ENCODE results near the gene AGTPBP1. TPM values are rescaled to one million over a fixed set of nuclear protein-coding genes. Genes with fewer than 3 reads are reported as not detected.

The AGTPBP1 gene
- total RNA-seq, 3 donors from 2014 or later (not counting 1 experiment from before 2014, with no cell fraction given) = 140 to 150 (median 140) TPM

GRCh38 chr9:85502815-85503655 is 238.7 kb downstream of the AGTPBP1 start:
- Mint-ChIP-seq H3K27ac (peak overlapping the region; percentile 1 to 38), H3K9me3 (peaks cover 2 to 11% of the 10 kb centered on the region in 2 donors), H3K4me3 (peak overlapping the region; percentile 17), H3K4me1 (peaks cover 22 to 23% of the 10 kb centered on the region in 2 donors), H3K27me3 (ENCODE audit: low read depth in 2 of 2) (peaks cover 39 to 69% of the 10 kb centered on the region in 2 donors), H3K36me3 (peaks cover 23% of the 10 kb centered on the region)
- H3K27ac ChIP-seq (ENCODE audit: low read length) = no peak overlapping the region
- DNase-seq (peak in 1 of 2 donors; percentile 3), ATAC-seq (peak; percentile 57 to 81 (median 58))
- H3K4me3 ChIP-seq (ENCODE audit: low read length) = no peak overlapping the region
- H3K4me1 ChIP-seq (ENCODE audit: control insufficient read depth, insufficient read depth, low read length) = peaks cover 17% of the 10 kb centered on the region
- intact Hi-C loops (cut with micrococcal nuclease) = no loop called here
- H3K36me3 ChIP-seq (ENCODE audit: control insufficient read depth, insufficient read depth, low read length) = no peaks in the 10 kb centered on the region
- H3K27me3 ChIP-seq (ENCODE audit: control insufficient read depth, insufficient read depth, low read length) = peaks cover 3% of the 10 kb centered on the region
- TF ChIP-seq CTCF (IDR thresholded peaks at IDR 0.05) = no peak
- WGBS (ENCODE audit: insufficient coverage) = 50% methylated on average over 4 of the region's 4 CpGs
- peaks cover 11% of the 10 kb centered on the region for H3K9me3 ChIP-seq (ENCODE audit: control insufficient read depth, insufficient read depth, low read length)

DNA sequence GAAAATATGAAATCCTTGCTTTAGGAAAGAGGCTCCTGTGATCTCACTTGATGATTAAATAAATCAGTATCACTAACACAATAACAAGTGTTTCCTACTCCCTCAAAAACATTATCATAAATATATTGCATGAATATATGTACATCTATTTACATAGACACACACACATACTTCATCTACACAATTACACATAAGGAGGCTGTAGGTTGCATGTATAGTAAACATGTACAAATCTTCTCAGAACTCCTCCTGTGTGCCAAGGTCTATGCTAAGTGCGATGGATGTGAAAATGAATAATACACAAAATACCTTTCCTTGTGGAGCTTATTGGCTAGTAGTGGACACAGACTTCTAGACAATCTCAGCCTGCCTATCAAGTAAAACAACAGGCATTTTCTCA is 239.9 kb downstream of the AGTPBP1 start:
- no peak for DNase-seq
- H3K9me3 ChIP-seq (ENCODE audit: control insufficient read depth, insufficient read depth, low read length) = peaks cover 11% of the 10 kb centered on the region
- peak overlapping the region in 1 of 2 donors; percentile 1 for H3K27ac Mint-ChIP-seq

GRCh38 chr9:85501456-85501855 is 240.3 kb downstream of the AGTPBP1 start:
- 94% methylated on average over 4 of the region's 6 CpGs for WGBS (ENCODE audit: insufficient coverage)

More for the DNA sequence above, 239.9 kb downstream of the AGTPBP1 start:
- Histone ChIP-seq H3K4me1 (ENCODE audit: control insufficient read depth, insufficient read depth, low read length) (peaks cover 17% of the 10 kb centered on the region), H3K27ac (ENCODE audit: low read length) (no peak overlapping the region), H3K36me3 (ENCODE audit: control insufficient read depth, insufficient read depth, low read length) (no peaks in the 10 kb centered on the region), H3K27me3 (ENCODE audit: control insufficient read depth, insufficient read depth, low read length) (peaks cover 2% of the 10 kb centered on the region), H3K4me3 (ENCODE audit: low read length) (no peak overlapping the region)
- Mint-ChIP-seq H3K9me3 (peaks cover 2 to 11% of the 10 kb centered on the region in 2 donors), H3K4me3 (peak overlapping the region; percentile 50), H3K36me3 (peaks cover 23% of the 10 kb centered on the region), H3K27me3 (ENCODE audit: low read depth in 2 of 2) (peaks cover 38 to 69% of the 10 kb centered on the region in 2 donors), H3K4me1 (peaks cover 22 to 23% of the 10 kb centered on the region in 2 donors)
- WGBS (ENCODE audit: insufficient coverage) = no CpG with 5 or more reads among the region's 1 CpG
- ATAC-seq = no peak
- no peak for TF ChIP-seq CTCF (IDR thresholded peaks at IDR 0.05)
- intact Hi-C loops (cut with micrococcal nuclease) = no loop called here

More at GRCh38 chr9:85501456-85501855, 240.3 kb downstream of the AGTPBP1 start:
- H3K9me3 Mint-ChIP-seq = peaks cover 2 to 11% of the 10 kb centered on the region in 2 donors
- no peak overlapping the region for H3K4me3 Mint-ChIP-seq
- H3K36me3 Mint-ChIP-seq = peaks cover 23% of the 10 kb centered on the region
- no peaks in the 10 kb centered on the region for H3K27me3 ChIP-seq (ENCODE audit: control insufficient read depth, insufficient read depth, low read length)
- H3K27ac ChIP-seq (ENCODE audit: low read length) = no peak overlapping the region
- peaks cover 22 to 23% of the 10 kb centered on the region in 2 donors for H3K4me1 Mint-ChIP-seq
- H3K27ac Mint-ChIP-seq = no peak overlapping the region
- H3K27me3 Mint-ChIP-seq (ENCODE audit: low read depth in 2 of 2) = peaks cover 37 to 69% of the 10 kb centered on the region in 2 donors
- H3K4me3 ChIP-seq (ENCODE audit: low read length) = no peak overlapping the region
- intact Hi-C loops (cut with micrococcal nuclease) = no loop called here
- H3K36me3 ChIP-seq (ENCODE audit: control insufficient read depth, insufficient read depth, low read length) = no peaks in the 10 kb centered on the region
- ATAC-seq (no peak), DNase-seq (no peak)
- peaks cover 11% of the 10 kb centered on the region for H3K9me3 ChIP-seq (ENCODE audit: control insufficient read depth, insufficient read depth, low read length)
- H3K4me1 ChIP-seq (ENCODE audit: control insufficient read depth, insufficient read depth, low read length) = peaks cover 17% of the 10 kb centered on the region
- no peak for TF ChIP-seq CTCF (IDR thresholded peaks at IDR 0.05)

Other genes with a start within 250 kb of the AGTPBP1 start
- gene NAA35, start 199.2 kb upstream of the AGTPBP1 start, total RNA-seq = 10 to 100 TPM; 19.9 to 27.6 (median 21.0) TPM

Data from natural killer cell (primary cell).